ENCODE results near the gene EFCAB13. TPM values are rescaled to one million over a fixed set of nuclear protein-coding genes. Genes with fewer than 3 reads are reported as not detected.

EFCAB13 gene
- total and polyA plus RNA-seq, 2 of the 4 experiments (the other 2 are of a cell fraction), result 0.77 to 1.4 TPM

GRCh38 chr17:47330548-47330947, 6.8 kb downstream of the EFCAB13 start:
- Histone ChIP-seq H3K4me2 (ENCODE audit: low read depth, low read length) (no peak overlapping the region), H2BK5ac (ENCODE audit: low read depth, low read length, poor library complexity, severe bottlenecking) (no peak overlapping the region), H3K4me3 (ENCODE audit: insufficient read depth, low read depth, low read length) (no peak overlapping the region), H2BK15ac (ENCODE audit: low read depth, low read length) (no peak overlapping the region), H2AK9ac (replicated peaks; ENCODE audit: low read depth, low read length, poor library complexity) (no peak overlapping the region), H3K79me1 (ENCODE audit: low read depth in 1 of 2, low read length in 2 of 2) (no peaks in the 10 kb centered on the region), H2AFZ (replicated peaks; ENCODE audit: low read length, poor library complexity) (no peak overlapping the region), H3K9me3 (ENCODE audit: control insufficient read depth, insufficient read depth, low read length) (no peaks in the 10 kb centered on the region), H3K14ac (replicated peaks; ENCODE audit: low read depth, low read length) (no peak overlapping the region), H2BK120ac (ENCODE audit: low read depth, low read length) (no peak overlapping the region), H4K8ac (ENCODE audit: low read depth in 2 of 2, low read length in 2 of 2) (no peak overlapping the region), H3K4me1 (ENCODE audit: control insufficient read depth, insufficient read depth, low read length) (no peaks in the 10 kb centered on the region), H2AK5ac (ENCODE audit: low read depth, low read length) (no peak overlapping the region), H4K5ac (ENCODE audit: low read depth, low read length) (no peak overlapping the region), H3K18ac (ENCODE audit: low read depth, low read length) (no peak overlapping the region), H3K9me1 (ENCODE audit: insufficient read depth, low read length) (no peaks in the 10 kb centered on the region), H4K20me1 (ENCODE audit: insufficient read depth, low read length) (no peaks in the 10 kb centered on the region), H3K9ac (ENCODE audit: low read depth, low read length) (no peak overlapping the region), H4K91ac (ENCODE audit: insufficient read depth, low read depth, low read length) (no peak overlapping the region), H3K27ac (ENCODE audit: insufficient read depth, low read length) (no peak overlapping the region), H3K4ac (ENCODE audit: low read depth, low read length) (no peak overlapping the region), H3K23ac (ENCODE audit: low read depth, low read length) (no peak overlapping the region), H3K56ac (ENCODE audit: extremely low read depth, insufficient read depth, low read length) (no peak overlapping the region), H3K27me3 (ENCODE audit: control insufficient read depth, insufficient read depth, low read length) (no peaks in the 10 kb centered on the region), H2BK20ac (ENCODE audit: low read depth, low read length) (no peak overlapping the region), H3K36me3 (ENCODE audit: control insufficient read depth, insufficient read depth, low read length) (no peaks in the 10 kb centered on the region)
- no peak for ATAC-seq (ENCODE audit: low read depth)
- BruUV-seq (replicated peaks), result no TSS peak
- ChIA-PET POLR2A (ENCODE audit: unreplicated experiment) (no interaction called here), CTCF (no interaction called here)
- in situ Hi-C loops (cut with MboI; ENCODE audit: low sequenced_read_pairs) (no loop called here), dilution Hi-C loops (cut with HindIII; ENCODE audit: low sequenced_read_pairs, unreplicated experiment) (no loop called here), intact Hi-C loops (cut with micrococcal nuclease) (no loop called here)
- DNase-seq, result no peak
- no CpG with 5 or more reads among the region's 2 CpGs for WGBS, 2 experiments (ENCODE audit: extremely low coverage in 2 of 2, insufficient read length in 1 of 2)
- TF ChIP-seq MAZ (IDR thresholded peaks at IDR 0.05; ENCODE audit: borderline replicate concordance, low read depth, low read length), result no peak
- no peak for TF ChIP-seq NFE2L2 (IDR thresholded peaks at IDR 0.05; ENCODE audit: low read depth, low read length)
- TF ChIP-seq MXI1 (IDR thresholded peaks at IDR 0.05; ENCODE audit: borderline replicate concordance, low read depth, low read length), result no peak
- TF ChIP-seq USF2 (IDR thresholded peaks at IDR 0.05; ENCODE audit: low read depth, low read length), result no peak
- no peak for TF ChIP-seq BHLHE40 (IDR thresholded peaks at IDR 0.05; ENCODE audit: low read depth, low read length)
- TF ChIP-seq FOS (IDR thresholded peaks at IDR 0.05; ENCODE audit: low read depth, low read length), result no peak
- TF ChIP-seq CHD1 (IDR thresholded peaks at IDR 0.05; ENCODE audit: low read depth, low read length), result no peak
- TF ChIP-seq MAFK (IDR thresholded peaks at IDR 0.05; ENCODE audit: low read depth, low read length), result no peak
- TF ChIP-seq ELK1 (IDR thresholded peaks at IDR 0.05; ENCODE audit: borderline replicate concordance, low read depth, low read length), result no peak
- no peak for TF ChIP-seq CEBPB (IDR thresholded peaks at IDR 0.05; ENCODE audit: low read depth, low read length)
- TF ChIP-seq RCOR1 (IDR thresholded peaks at IDR 0.05; ENCODE audit: insufficient replicate concordance, low read length), result no peak
- no peak for TF ChIP-seq CTCF (conservative IDR thresholded peaks at IDR 0.05; ENCODE audit: low read depth, low read length)
- no peak for TF ChIP-seq POLR2A (IDR thresholded peaks at IDR 0.05; ENCODE audit: low read depth, low read length)
- TF ChIP-seq RAD21 (IDR thresholded peaks at IDR 0.05; ENCODE audit: low read length), result no peak
- TF ChIP-seq RFX5 (IDR thresholded peaks at IDR 0.05; ENCODE audit: low read depth, low read length), result no peak
- no peak for TF ChIP-seq SMC3 (IDR thresholded peaks at IDR 0.05; ENCODE audit: low read depth, low read length)

Data from IMR-90 (cell line).